K562 treated with DMSO at 1 percent for 48 hours (cell line): Measurements from ENCODE around the gene LYVE1. TPM values are rescaled to one million over a fixed set of nuclear protein-coding genes. Genes with fewer than 3 reads are reported as not detected.

ENCODE experiments used
- total RNA-seq: library from RNA; unstranded; fragments of 300-600 nt; gene quantifications from 2 replicates; pipeline ENCODE4 v1.2.3, GENCODE V29; 2022; ENCODE audit warnings: low replicate concordance; ENCODE audit errors: extremely low read depth

The LYVE1 gene
- total RNA-seq: not detected in 2 replicates

DNA sequence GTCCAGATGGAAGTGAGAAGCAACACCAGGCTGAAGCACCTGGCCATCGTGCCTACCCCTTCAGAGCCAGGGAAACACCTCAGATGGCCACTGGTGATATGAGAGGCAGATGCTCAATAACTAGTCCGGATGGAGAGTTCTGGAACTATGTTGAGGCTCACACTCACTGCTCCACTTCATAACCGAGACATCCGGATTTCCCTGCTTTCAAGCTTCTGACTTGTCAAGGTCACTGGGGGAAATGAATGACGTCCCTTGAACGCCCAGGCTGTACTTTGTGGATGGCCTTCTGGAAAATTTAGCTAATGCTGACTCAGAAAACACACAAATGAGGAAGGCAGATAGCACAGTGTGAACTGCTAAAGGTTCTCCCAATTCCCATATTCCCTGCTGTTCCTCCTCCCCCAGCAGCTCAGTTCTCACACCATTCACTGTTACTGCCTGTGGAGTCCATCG, at the start of gene LYVE1:
Gene LYVE1 (minus strand): TSS at position 180 of the 456 bp plus-strand sequence. CDS start 133 bp downstream, at position 47.

DNA sequence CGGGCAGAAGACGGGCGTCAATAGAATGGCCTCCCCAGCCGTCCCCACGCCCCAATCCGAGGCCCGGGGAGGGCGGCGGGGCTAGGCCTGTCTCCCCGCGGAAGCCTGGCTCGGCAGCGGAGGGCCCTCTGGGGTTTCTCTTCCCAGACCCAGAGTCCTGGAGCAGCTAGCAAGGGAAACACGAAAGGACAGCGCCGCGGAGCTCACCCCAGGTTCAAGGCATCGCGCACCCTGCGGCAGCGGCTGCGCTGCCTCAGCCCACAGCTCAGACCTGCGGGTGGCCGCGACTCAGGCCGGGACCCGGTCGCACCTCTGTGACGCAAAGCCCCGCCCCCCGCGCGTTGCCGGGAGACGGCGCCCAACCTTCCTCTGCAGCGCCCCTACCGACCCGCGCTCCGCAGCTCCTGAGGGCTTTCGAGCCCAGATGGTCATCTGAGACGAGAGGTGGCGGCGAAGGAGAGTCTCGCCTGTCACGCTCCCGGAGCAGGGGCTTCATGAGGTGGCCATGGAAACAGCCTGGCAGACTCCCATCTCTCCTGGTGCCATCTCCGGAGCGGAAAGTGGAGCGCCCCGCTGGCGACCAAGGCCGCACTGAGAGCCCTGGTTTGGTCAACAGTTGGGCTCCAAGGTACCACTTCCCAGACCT, 27.4 kb downstream of the LYVE1 start, which contains the start of gene RNF141:
Gene RNF141 (minus strand): TSS at position 273 of the 646 bp plus-strand sequence. CDS start 7,029 bp downstream, outside the sequence.

Other genes starting within 250 kb of the LYVE1 start
- gene AMPD3, start 113.4 kb downstream of the LYVE1 start, total RNA-seq: not detected in 2 replicates
- gene RNF141, start 27.5 kb downstream of the LYVE1 start, total RNA-seq: not detected in 2 replicates
- not detected in 2 replicates for gene IRAG1, start 125.1 kb upstream of the LYVE1 start, total RNA-seq
- gene CTR9, start 182.6 kb upstream of the LYVE1 start, total RNA-seq: not detected in 2 replicates
- 814 and 3,695 TPM in 2 replicates for gene EIF4G2, start 240.3 kb upstream of the LYVE1 start, total RNA-seq